Neural progenitor cell (in vitro differentiated cells): Measurements from ENCODE around the gene IL1R2. TPM values are rescaled to one million over a fixed set of nuclear protein-coding genes. Genes with fewer than 3 reads are reported as not detected.

Experiments
- DNase-seq: peaks from one replicate; pipeline ENCODE4 v3.0.0-alpha.2; 2016; ENCODE audit warnings: low spot score
- H2AFZ ChIP-seq: fragments of 200-600 bp; sonication (generic); replicated peaks from 2 replicates; pipeline ENCODE4 v1.6.1; 2016; ENCODE audit warnings: antibody characterized with exemption
- H3F3A ChIP-seq: fragments of 200-600 bp; sonication (generic); 2 replicates; pipeline ENCODE4 v1.6.1; 2016; ENCODE audit warnings: antibody characterized with exemption, low read depth
- H3K27ac ChIP-seq: fragments of 200-600 bp; sonication (generic); 2 replicates; pipeline ENCODE4 v1.5.1; 2016; ENCODE audit warnings: mild to moderate bottlenecking
- H3K27me3 ChIP-seq: fragments of 200-600 bp; sonication (generic); 2 replicates; pipeline ENCODE4 v1.6.1; 2016; ENCODE audit warnings: mild to moderate bottlenecking, moderate library complexity
- H3K36me3 ChIP-seq: fragments of 200-600 bp; sonication (generic); 2 replicates; pipeline ENCODE4 v1.5.1; 2016
- H3K4me1 ChIP-seq: fragments of 200-600 bp; sonication (generic); 2 replicates; pipeline ENCODE4 v1.6.1; 2016; ENCODE audit warnings: mixed run types
- H3K4me2 ChIP-seq: fragments of 200-600 bp; sonication (generic); 2 replicates; pipeline ENCODE4 v1.6.1; 2016
- H3K4me3 ChIP-seq: fragments of 200-600 bp; sonication (generic); 2 replicates; pipeline ENCODE4 v1.5.1; 2016
- H3K79me2 ChIP-seq: fragments of 200-600 bp; sonication (generic); 2 replicates; pipeline ENCODE4 v1.6.1; 2016; ENCODE audit warnings: low read depth
- H3K9ac ChIP-seq: fragments of 200-600 bp; sonication (generic); 2 replicates; pipeline ENCODE4 v1.6.1; 2016
- H3K9me3 ChIP-seq: fragments of 200-600 bp; sonication (generic); 2 replicates; pipeline ENCODE4 v1.5.1; 2016; ENCODE audit warnings: low read depth
- H4K20me1 ChIP-seq: fragments of 200-600 bp; sonication (generic); 2 replicates; pipeline ENCODE4 v1.6.1; 2016; ENCODE audit warnings: low read depth
- H3K27ac Mint-ChIP-seq: 3 replicates; pipeline ENCODE4 v1.8.0; 2021; ENCODE audit warnings: mixed read lengths
- H3K27me3 Mint-ChIP-seq: 2 replicates; pipeline ENCODE4 v1.8.0; 2022; ENCODE audit warnings: low read depth, mild to moderate bottlenecking, inconsistent platforms, moderate library complexity, mixed read lengths; ENCODE audit not compliant: insufficient read depth
- H3K36me3 Mint-ChIP-seq: 3 replicates; pipeline ENCODE4 v1.8.0; 2021; ENCODE audit warnings: mixed read lengths
- H3K4me1 Mint-ChIP-seq: 3 replicates; pipeline ENCODE4 v1.8.0; 2021; ENCODE audit warnings: mixed read lengths
- H3K4me3 Mint-ChIP-seq: 3 replicates; pipeline ENCODE4 v1.8.0; 2021; ENCODE audit warnings: mild to moderate bottlenecking, moderate library complexity, mixed read lengths
- H3K9me3 Mint-ChIP-seq: 3 replicates; pipeline ENCODE4 v1.8.0; 2020; ENCODE audit warnings: mixed read lengths
- EZH2 ChIP-seq: fragments of 200-600 bp; sonication (generic); IDR thresholded peaks from 2 replicates; pipeline ENCODE4 v1.6.1; 2017; ENCODE audit warnings: antibody characterized with exemption, mild to moderate bottlenecking, moderate library complexity
- EZH2phosphoT487 ChIP-seq: fragments of 200-600 bp; sonication (generic); IDR thresholded peaks from 2 replicates; pipeline ENCODE4 v1.6.1; 2017; ENCODE audit warnings: antibody characterized with exemption
- total RNA-seq: library from RNA; depleted of rRNA; stranded (reverse); fragments of >200 nt; gene quantifications from 2 replicates; pipeline ENCODE4 v1.2.3, GENCODE V29; 2015; ENCODE audit warnings: low replicate concordance
- TF ChIP-seq, protein P1 (sequence below): fragments of 200-600 bp; sonication (generic); IDR thresholded peaks from 2 replicates; pipeline ENCODE4 v1.5.1; 2017; ENCODE audit warnings: antibody characterized with exemption, mild to moderate bottlenecking

The IL1R2 gene
- total RNA-seq, 1 donor from 2014 or later, result not detected

DNA sequence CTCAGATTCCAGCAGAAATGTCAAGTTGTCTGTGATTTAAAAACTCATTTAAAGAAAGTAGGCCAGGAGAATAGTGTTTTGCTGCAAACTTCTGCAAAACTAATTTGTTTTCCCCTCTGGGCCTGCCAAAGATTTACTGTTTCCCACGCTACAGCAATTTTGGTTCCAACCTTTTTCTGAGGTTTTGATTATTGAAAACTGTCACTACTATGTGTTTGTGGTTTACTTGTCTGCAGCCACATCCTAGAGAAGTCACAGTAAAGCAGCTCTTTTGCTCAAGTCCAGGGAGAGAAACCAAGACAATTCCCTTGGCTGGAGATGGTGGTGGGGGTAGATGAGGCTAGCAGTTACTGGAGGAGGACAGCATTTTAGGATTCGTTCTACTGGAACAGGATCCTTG lies 12.8 kb downstream of the IL1R2 start:
- Histone ChIP-seq H3K27me3 (no peaks in the 10 kb centered on the region), H2AFZ (no peak overlapping the region), H3K9me3 (no peaks in the 10 kb centered on the region), H3K27ac (no peak overlapping the region), H3K4me2 (no peak overlapping the region), H3K4me3 (no peak overlapping the region), H4K20me1 (no peaks in the 10 kb centered on the region), H3K36me3 (no peaks in the 10 kb centered on the region), H3F3A (no peaks in the 10 kb centered on the region), H3K9ac (no peak overlapping the region), H3K79me2 (no peaks in the 10 kb centered on the region), H3K4me1 (no peaks in the 10 kb centered on the region)
- Mint-ChIP-seq H3K4me1 (no peaks in the 10 kb centered on the region), H3K27ac (no peak overlapping the region), H3K9me3 (no peaks in the 10 kb centered on the region), H3K36me3 (no peaks in the 10 kb centered on the region), H3K27me3 (no peaks in the 10 kb centered on the region), H3K4me3 (no peak overlapping the region)
- DNase-seq, result no peak
- TF ChIP-seq, protein P1, sequence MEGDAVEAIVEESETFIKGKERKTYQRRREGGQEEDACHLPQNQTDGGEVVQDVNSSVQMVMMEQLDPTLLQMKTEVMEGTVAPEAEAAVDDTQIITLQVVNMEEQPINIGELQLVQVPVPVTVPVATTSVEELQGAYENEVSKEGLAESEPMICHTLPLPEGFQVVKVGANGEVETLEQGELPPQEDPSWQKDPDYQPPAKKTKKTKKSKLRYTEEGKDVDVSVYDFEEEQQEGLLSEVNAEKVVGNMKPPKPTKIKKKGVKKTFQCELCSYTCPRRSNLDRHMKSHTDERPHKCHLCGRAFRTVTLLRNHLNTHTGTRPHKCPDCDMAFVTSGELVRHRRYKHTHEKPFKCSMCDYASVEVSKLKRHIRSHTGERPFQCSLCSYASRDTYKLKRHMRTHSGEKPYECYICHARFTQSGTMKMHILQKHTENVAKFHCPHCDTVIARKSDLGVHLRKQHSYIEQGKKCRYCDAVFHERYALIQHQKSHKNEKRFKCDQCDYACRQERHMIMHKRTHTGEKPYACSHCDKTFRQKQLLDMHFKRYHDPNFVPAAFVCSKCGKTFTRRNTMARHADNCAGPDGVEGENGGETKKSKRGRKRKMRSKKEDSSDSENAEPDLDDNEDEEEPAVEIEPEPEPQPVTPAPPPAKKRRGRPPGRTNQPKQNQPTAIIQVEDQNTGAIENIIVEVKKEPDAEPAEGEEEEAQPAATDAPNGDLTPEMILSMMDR, result no peak
- TF ChIP-seq EZH2 (no peak), EZH2phosphoT487 (no peak)

DNA sequence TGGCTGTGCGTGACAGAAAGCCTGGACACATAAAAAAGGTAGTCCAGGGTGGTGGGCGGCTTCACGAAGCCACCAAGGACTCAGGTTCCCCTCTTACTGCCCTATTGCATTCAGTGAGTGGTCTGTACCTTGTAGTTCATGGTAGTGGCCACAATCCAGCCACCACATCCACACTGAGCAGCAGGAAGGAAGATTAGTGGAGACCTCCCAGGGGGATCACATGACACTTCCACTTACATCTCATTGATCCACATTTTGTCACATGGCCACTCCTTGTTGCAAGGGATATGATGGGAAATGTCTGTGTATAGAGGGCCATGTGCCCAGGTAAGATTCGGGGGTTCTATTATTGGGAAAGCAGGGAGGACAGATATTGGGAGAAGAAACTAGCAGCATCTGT lies 13.7 kb downstream of the IL1R2 start:
- TF ChIP-seq EZH2phosphoT487 (no peak), EZH2 (no peak)
- TF ChIP-seq, protein P1, result no peak
- Histone ChIP-seq H3K36me3 (no peaks in the 10 kb centered on the region), H3K4me3 (no peak overlapping the region), H2AFZ (no peak overlapping the region), H3K27me3 (no peaks in the 10 kb centered on the region), H3K4me2 (no peak overlapping the region), H3K9ac (no peak overlapping the region), H3K9me3 (no peaks in the 10 kb centered on the region), H3K4me1 (no peaks in the 10 kb centered on the region), H4K20me1 (no peaks in the 10 kb centered on the region), H3F3A (no peaks in the 10 kb centered on the region), H3K79me2 (no peaks in the 10 kb centered on the region), H3K27ac (no peak overlapping the region)
- no peaks in the 10 kb centered on the region for H3K9me3 Mint-ChIP-seq
- no peaks in the 10 kb centered on the region for H3K36me3 Mint-ChIP-seq
- DNase-seq, result no peak
- no peak overlapping the region for H3K4me3 Mint-ChIP-seq
- H3K27me3 Mint-ChIP-seq, result no peaks in the 10 kb centered on the region
- no peaks in the 10 kb centered on the region for H3K4me1 Mint-ChIP-seq
- H3K27ac Mint-ChIP-seq, result no peak overlapping the region

DNA sequence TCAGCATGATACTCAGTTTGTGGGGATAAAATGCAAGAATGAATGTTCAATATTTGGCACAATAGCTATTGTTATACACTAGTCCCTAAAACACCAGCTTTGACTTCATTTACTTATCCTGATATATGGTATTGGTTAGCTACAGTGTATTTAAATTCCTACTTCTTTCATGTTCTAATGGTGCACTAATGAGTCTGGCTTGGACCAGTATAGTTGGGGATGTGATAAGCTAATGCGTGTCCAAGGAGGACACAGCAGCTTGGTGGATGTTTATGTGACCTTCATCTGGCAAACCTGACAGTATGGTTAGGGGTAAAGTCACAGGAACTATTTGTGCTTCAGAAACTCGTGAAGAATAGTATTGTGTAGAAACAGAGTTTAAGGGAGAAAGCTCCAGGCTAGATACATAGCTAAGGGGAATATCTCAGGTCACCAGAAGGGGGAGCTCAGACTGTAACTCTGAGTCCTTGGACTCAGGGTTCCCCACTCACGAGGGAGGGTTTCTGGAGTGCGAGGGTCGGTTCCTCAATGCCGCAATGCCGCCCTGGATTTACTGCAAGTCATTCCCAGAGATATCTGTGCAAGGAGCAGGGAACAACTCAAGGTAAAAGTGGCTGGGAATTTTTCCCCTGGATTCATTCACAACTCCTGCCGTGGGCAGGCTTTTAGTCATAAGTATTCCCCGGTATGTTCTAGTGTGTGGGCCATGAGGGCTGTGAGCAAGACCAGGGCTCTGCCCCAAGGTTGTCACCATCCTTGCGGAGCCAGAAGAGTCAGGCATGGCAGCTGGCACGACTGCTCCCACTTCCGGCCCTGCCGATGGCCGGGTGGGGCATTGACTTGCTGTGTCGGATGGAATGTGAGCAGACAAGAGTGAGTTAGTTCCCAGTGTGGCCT lies 14.5 kb downstream of the IL1R2 start:
- no peak overlapping the region for H3K4me2 ChIP-seq
- H3K9me3 ChIP-seq, result no peaks in the 10 kb centered on the region
- peak; percentile 76 for DNase-seq
- peak overlapping the region; percentile 10 for H2AFZ ChIP-seq
- no peak overlapping the region for H3K27ac ChIP-seq
- H3K9ac ChIP-seq, result no peak overlapping the region
- Mint-ChIP-seq H3K36me3 (no peaks in the 10 kb centered on the region), H3K4me1 (no peaks in the 10 kb centered on the region), H3K9me3 (no peaks in the 10 kb centered on the region), H3K27me3 (no peaks in the 10 kb centered on the region), H3K27ac (no peak overlapping the region), H3K4me3 (no peak overlapping the region)
- H3K4me3 ChIP-seq, result no peak overlapping the region
- no peaks in the 10 kb centered on the region for H3F3A ChIP-seq
- no peaks in the 10 kb centered on the region for H3K27me3 ChIP-seq
- no peaks in the 10 kb centered on the region for H4K20me1 ChIP-seq
- H3K4me1 ChIP-seq, result no peaks in the 10 kb centered on the region
- H3K79me2 ChIP-seq, result no peaks in the 10 kb centered on the region
- H3K36me3 ChIP-seq, result no peaks in the 10 kb centered on the region
- TF ChIP-seq EZH2phosphoT487, result no peak
- TF ChIP-seq EZH2, result no peak
- TF ChIP-seq, protein P1, result peak; percentile 71
